Stimulated activated CD8-positive, alpha-beta memory T cell treated with anti-CD3 and anti-CD28 coated beads, Interleukin-15, amount 100 ng/mL, for 1 hour (primary cell): Measurements from ENCODE around the gene TMEM132D.

Source experiments
- DNase-seq: peaks from one replicate; pipeline ENCODE4 v3.0.0-alpha.2; 2020; ENCODE audit warnings: low read depth

Gene TMEM132D

DNA sequence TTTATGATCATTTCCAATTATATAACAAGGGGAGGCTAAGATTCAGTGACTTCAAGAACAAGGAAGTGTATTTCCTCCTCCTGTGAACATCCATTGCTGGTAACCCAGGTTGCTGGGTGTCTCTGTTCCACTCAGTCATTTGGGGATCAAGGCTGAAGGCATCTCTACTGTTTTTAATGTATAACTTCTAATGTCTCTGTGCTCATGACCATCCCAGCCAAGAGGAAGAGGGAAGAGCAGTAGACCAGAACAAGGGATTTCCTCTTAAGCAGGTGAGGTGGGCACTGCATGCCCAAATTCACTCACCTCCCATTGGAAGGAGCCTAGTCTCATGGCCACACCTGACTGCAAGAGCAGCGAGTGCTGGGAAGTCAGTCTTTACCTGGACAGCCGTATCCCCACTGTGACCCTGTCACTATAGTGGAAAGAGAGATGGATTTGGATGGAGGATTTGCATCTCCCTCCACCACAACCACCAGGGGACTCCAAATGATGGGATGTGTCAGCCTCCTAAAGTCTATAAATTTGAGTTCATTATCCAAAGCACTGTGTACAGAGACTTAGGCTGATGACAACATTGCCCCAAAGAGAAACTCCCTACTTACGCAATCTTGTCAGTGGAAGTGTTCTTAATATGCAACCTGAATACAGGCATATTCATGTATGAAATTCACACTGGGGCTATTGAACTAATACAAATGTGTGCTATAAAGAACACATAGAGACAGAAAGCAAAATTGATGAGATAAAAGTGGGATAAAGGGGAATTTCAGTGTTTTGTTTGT is 368.7 kb downstream of the TMEM132D start:
- DNase-seq: no peak

DNA sequence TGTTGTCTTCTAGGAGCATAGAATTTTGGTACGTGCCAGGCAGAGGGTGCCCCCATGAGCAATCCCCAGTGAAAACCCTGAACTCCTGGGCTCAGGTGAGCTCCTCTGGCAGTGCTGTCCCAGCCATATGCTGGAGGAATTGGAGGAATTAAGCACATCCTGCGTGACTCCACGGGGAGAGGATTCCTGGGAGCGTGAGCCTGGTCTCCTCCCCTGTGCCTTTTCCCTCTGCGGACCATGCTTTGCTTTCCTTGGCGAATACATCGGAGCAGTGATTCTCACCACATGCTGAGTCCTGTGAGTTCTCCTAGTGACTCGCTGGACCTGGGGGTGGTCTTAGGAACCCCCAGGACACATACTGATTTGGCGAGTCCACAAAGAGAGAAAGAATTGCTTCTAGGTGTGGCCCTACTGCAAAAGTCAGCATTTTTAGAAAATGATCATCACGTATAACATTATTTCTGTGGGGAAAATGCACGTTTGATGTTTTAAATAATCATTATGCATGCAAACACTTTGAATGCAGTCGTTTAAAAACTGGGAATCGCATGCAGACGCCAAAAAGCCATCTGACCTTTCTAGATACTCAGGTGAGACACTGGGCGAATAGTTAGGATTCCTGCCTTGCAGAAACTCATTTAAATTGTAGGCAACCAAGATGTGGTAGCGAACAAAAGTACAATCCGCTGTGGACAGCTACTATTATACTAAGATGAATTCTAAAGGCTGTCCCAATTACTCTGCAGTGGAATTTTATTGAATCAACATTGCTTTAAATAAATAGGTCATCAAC is 370.9 kb downstream of the TMEM132D start:
- DNase-seq: no peak

DNA sequence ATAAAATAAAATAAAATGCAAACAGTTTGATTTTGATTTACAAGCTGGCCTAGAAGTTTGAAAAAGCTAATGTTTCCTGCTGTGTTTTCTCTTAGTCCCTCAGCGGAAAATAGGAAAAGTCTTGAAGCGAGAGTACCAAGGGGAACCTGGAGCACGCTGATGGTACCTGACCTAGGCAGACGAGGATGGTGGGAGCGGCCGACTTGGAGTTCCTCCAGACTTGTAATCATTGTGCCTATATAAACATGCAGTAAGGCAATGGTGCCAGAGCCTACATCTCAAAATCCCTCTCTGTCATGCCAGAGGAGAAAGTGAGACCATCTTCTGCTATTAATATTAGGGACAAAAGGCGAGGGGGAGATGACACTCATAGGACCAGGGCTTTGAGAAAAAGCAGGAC is 371.7 kb downstream of the TMEM132D start:
- DNase-seq: no peak

DNA sequence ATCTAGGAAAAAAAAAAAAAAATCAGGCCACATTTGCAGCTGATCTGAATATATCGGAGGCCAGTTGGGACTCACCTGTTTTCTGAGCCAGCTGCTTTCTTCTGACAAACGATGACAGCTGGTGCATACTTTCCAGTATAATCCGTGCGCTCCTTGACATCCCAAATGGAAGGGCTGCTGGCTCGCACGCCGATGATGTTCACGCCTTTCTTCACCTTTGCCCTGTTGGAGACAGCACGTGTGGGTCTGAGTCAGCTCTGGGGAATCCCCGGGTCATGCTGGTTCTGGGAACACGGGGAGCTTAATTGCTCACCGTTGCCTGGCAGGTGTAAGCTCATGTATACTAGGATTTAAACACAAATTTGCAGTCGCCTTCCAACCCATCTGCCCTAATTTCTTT is 372.8 kb downstream of the TMEM132D start:
- DNase-seq: no peak

GRCh38 chr12:129530517-129530916 is 373.3 kb downstream of the TMEM132D start:
- DNase-seq: no peak

DNA sequence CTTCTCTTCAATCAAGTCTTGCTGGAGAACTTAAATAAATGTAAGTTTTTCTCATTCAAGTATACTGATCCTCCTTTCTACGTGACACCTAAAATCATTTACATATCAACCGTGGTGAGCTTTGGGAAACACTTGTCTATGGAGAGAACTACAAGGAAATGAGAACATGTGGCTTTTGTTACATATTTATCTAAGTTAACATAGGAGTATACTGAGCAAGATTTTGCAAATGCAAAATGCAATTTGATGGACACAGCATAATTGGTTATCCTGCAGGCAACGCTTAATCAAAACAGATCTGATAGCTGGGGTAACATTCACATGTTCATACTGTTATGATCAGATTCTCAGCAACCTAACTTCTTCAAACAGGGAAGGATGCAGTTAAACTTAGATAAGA is 376.3 kb downstream of the TMEM132D start:
- no peak for DNase-seq

DNA sequence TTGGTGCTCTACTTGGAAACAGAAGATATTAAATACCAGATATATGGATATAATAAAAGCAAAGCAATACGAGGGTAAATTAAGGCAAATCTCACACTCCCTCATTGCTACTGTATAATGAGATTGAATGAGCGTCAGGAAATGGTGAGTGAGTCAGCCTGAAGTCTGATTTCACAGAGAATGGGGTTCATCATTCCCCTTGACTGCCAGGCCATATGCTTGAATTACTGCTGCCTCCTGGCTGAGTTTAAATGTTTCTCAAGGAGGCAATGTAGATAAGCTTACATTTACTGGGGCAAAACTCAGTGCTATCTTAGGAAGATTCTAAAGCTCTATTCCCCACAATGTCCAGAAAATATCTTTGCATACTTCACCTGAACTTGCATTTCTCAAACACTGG is 380.2 kb downstream of the TMEM132D start:
- no peak for DNase-seq

GRCh38 chr12:129520739-129521138 is 383.1 kb downstream of the TMEM132D start:
- DNase-seq: no peak

- DNase-seq: no peak
Observed at GRCh38 chr12:129503802-129504201, 400.0 kb downstream of the TMEM132D start.

GRCh38 chr12:129496226-129496625 is 407.6 kb downstream of the TMEM132D start:
- DNase-seq: no peak

DNA sequence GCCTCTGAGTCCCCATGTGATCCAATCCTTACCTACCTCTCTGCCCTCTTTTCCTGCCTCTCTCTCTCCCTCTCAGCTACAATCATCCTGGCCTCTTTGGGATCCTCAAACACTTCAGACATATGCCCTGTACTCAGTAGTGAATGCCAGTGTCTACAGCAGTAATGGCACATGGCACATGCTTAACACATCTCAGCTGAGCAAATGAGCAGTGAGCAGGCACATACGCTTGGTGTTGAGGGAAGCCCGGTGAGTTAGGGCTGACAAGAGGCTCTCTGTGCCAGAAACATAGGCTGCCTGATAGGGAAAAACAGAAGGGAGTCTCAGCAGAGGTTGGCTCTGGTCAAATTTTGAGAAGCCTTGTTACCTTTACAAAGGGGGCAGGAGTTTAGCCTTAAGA is 409.1 kb downstream of the TMEM132D start:
- DNase-seq: no peak

DNA sequence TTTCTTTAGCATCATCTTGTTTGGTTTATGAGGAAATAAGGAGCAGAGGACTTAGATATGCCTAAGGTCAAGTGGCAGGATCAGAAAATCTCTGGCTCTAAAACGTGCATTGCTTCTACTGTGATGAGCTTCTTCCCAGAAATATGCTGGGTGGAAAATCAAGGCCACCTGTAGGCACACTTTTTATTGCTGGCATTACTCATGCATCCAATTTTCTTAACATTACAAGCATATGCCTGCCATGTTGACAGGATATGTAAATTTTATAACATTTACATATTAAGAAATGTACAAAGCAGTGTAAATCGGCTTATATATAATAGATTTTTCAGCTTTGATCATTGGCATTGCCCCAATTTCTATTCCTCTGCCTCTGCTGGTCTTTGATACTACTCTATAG is 409.6 kb downstream of the TMEM132D start:
- no peak for DNase-seq

DNA sequence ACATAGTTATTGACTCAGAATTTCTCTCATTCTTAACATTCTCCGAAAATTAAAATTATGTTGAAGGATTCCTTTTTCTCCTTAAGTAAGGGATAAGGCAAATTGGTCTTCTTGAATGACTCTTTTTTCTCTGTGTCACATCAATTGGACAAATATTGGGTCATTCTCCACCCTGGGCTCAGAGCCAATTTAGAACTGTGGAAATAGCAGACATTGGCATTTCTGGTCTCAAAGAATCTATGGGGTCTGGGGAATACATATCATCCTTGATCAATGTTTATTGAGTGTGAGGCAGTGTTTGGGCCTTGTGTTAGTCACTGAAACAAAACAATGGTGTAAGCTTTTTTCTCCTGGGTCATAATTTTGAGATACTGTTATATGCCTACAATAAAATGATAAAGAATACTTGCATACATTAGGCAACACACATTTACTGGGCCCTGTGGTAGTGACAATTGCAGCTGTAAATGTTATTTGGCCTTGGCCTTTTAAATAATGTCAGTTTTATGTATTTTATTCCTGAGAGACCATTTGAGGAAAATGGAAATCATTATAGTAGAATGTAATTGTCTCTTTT is 414.6 kb downstream of the TMEM132D start:
- no peak for DNase-seq

GRCh38 chr12:129486931-129487330 is 416.9 kb downstream of the TMEM132D start:
- no peak for DNase-seq

DNA sequence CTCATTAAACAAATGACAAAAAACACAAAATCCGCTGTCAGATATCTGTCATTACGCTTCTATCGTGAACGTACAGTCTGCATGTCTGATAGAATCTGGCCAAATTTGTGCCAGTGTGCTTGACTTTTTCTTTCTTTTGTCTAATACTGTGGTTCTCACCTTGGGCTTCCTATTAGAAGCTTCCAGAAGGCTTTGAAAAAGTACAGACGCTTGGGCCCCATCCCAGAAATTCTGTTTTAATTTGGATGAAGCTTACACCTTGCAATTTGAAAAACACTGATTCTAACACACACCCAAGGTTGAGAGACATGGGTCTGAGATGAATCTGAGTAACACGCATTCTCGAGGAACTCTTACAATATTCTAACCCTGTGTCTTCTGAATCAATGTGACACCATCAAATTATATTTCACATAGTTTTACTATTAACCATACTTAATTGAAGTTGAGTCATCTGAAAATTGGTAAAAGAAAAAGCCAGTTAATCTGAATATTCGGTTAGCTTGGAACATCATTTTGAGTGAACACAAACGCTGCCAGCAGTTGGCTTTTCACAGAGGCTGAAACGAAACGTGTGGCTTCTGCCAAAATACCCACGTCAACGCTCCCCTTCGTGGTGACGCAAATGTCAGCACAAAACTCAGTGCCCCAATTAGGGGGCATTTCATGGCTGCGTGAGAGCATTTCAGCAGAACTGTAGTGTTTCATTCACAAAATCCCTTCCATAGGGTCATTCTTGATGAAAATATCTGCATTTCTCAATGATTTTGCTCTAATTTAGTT is 420.5 kb downstream of the TMEM132D start:
- DNase-seq: no peak

- no peak for DNase-seq
Observed at GRCh38 chr12:129481921-129482320, 421.9 kb downstream of the TMEM132D start.

DNA sequence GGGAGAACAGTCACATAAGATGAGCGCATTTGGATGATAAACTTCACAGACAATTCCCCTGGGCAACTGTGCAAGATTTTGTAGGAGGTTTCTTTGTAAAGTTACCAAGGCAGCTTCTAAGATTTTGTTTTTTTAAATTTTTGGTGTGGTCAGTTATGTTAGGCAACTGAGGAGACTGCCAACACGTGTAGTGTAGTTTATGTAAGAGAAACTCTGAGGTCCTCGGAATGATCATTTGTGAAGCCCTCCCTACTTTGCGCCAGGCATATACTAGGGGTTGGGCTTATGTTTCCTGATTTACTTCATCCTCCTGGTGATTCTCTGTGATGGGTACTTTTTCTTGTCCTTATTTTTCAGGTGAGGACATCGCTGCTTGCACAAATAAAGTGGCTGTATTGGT is 433.6 kb downstream of the TMEM132D start:
- DNase-seq: no peak

DNA sequence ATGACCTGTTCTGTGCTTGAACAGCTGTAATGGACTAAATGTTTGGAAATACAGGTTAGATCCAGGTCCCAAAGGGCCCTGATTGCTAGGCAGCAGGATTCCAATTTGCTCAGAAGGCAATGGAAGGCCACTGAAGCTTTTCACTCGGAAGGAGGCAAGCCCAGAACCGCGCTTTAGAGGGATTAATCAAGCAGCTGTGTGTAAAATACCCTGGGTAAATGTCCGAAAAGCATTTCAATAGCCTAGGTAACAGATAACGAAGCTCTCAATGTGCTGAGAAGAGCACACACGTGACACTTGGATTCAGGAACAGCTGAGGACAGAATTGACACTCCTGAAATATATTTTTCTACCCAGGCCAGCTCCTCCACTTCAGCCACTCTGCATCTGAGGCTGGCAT is 436.1 kb downstream of the TMEM132D start:
- no peak for DNase-seq

DNA sequence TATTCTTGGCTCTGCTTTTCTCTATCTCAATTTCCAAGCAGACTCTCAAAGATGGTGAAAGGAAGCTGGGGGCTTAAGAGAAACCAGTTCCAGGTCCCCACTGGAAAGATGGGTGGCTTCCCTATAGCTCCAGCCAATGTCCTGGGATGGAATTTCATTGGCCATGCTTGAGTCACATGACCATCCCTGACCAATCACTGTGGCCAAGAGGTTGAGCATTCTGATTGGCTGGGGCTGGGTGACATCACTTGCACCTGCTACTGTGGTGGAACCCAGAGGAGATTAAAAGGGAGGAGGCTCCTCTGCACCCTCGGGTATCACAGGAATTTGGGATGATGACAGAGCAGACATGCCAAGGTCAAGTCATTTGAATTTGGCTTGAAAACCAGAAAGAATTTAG is 436.5 kb downstream of the TMEM132D start:
- no peak for DNase-seq

GRCh38 chr12:129466499-129466898 is 437.3 kb downstream of the TMEM132D start:
- no peak for DNase-seq

DNA sequence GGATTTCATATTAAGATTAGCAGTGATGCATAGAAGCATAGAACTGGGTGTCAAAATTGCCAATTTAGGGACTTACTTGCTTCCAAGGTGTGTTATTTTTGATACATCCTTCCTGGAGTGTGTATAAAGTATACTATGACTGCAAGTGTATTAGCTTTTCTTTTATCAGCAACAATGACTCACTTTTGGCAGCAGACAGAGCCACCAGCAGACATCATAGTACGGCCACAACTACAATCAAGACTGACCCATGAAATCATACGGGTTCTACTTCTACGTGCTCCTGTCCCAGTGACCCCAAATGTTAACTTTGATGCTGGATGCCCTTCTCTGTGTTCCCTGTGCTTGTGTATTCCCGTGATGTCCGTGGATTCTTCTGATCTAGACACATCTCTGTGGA is 443.9 kb downstream of the TMEM132D start:
- no peak for DNase-seq

DNA sequence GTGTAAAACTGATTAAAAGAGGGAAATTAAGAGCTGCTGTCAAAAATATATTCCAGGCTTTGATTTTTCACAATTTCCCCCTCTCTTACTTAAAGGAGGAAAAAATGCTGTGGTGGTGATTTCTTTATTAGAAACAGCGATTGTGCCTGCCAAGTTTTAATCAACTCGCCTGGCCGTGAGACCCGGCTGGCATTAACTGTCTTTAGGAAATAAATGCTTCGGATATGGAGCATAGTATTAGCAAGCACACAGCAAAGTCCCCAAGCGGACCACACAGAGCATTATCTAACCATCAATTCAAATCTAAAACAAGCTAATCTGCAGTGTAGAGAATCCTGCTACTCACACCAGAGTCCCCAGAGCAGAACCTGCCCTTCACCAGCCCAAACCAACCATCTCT is 457.1 kb downstream of the TMEM132D start:
- DNase-seq: no peak
